Subcutaneous abdominal adipose tissue (tissue), 5 donors: ENCODE results near the gene VPS13D.

Experiments used
- H3K27ac ChIP-seq: one replicate; pipeline ENCODE4 v1.7.0; 2013; ENCODE audit warnings: low read depth, mild to moderate bottlenecking, inconsistent platforms, low read length, moderate library complexity
- H3K27me3 ChIP-seq, 5 donors: one replicate each; pipeline ENCODE4 v1.7.0; 2013; ENCODE audit warnings: low read length in 5 of 5, inconsistent platforms in 1 of 5; ENCODE audit not compliant: control insufficient read depth in 5 of 5, insufficient read depth in 4 of 5
- H3K36me3 ChIP-seq, 5 donors: one replicate each; pipeline ENCODE4 v1.7.0; 2013; ENCODE audit warnings: low read length in 5 of 5; ENCODE audit not compliant: control insufficient read depth in 5 of 5, insufficient read depth in 5 of 5
- H3K4me1 ChIP-seq, 5 donors: one replicate each; pipeline ENCODE4 v1.7.0; 2013; ENCODE audit warnings: low read length in 5 of 5, mild to moderate bottlenecking in 3 of 5, moderate library complexity in 1 of 5; ENCODE audit not compliant: control insufficient read depth in 5 of 5, insufficient read depth in 5 of 5
- H3K4me3 ChIP-seq, 5 donors: one replicate each; pipeline ENCODE4 v1.7.0; 2013; ENCODE audit warnings: low read length in 5 of 5, low read depth in 1 of 5
- H3K9ac ChIP-seq, 5 donors: one replicate each; pipeline ENCODE4 v1.7.0; 2013; ENCODE audit warnings: low read length in 5 of 5, mild to moderate bottlenecking in 4 of 5, moderate library complexity in 3 of 5
- H3K9me3 ChIP-seq, 5 donors: one replicate each; pipeline ENCODE4 v1.7.0; 2013; ENCODE audit warnings: low read length in 5 of 5; ENCODE audit not compliant: control insufficient read depth in 5 of 5
- donor health status: healthy.
- donor health status: healthy.
- donor health status: healthy.
- donor health status: healthy.
- donor health status: healthy.

Gene VPS13D

DNA sequence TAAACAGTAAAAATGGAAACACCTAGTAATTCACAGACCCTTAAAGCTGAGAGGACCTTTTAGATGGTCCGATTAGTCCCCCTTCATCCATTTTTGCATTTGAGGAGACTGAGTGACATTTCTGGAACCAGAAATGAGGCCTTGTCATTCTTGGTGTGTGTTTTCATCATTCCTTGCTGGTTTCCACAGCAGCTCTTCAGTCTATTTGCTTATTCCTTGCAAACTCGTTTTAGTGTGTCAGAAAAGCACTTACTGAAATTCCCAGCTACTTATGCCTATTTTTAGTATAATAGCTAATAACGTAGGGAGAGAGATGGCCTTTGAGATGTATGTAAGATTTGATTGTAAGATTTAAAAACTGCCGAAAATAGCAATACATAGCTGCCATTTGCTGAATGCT is 70.9 kb downstream of the VPS13D start:
- H3K27ac ChIP-seq = no peak overlapping the region
- no peak overlapping the region for H3K9ac ChIP-seq
- H3K27me3 ChIP-seq = no peaks in the 10 kb centered on the region
- no peak overlapping the region for H3K4me3 ChIP-seq
- H3K9me3 ChIP-seq = no peaks in the 10 kb centered on the region
- peaks cover 45 to 79% (median 51%) of the 10 kb centered on the region in 5 donors for H3K36me3 ChIP-seq
- H3K4me1 ChIP-seq = peaks cover 0 to 5% (median 0%) of the 10 kb centered on the region in 5 donors

DNA sequence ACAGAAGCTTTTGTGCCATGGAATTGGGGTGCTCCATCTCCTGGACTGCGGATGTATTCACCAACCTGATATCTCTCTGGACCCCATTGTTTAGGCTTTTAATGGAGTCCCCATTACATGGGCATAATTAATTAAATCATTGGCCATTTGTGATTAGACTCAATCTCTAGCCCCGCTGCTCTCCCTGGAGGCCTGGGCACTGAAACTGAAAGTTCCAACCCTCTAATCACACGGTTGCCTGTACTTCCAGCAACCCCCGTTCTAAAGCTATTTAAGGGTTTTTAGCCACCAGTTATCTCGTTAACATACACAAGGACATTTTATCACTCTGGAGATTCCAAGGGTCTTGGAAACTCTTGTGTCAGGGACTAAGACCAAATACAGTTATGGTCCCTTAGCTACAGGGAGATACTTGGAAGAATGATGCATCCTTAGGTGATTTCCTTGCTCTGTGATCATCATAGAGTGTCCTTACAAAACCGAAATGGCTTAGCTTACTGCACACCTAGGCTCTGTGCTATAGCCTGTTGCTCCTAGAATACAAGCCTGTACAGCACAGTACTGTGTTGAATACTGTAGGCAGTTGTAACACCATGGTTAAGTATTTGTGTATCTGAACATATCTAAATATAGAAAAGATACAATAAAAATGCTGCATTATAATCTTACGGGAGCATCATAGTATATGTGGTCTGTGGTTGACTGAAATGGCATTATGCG is 71.8 kb downstream of the VPS13D start:
- Histone ChIP-seq H3K4me3 (no peak overlapping the region), H3K4me1 (peaks cover 0 to 5% (median 0%) of the 10 kb centered on the region in 5 donors), H3K36me3 (peaks cover 41 to 77% (median 53%) of the 10 kb centered on the region in 5 donors), H3K9ac (no peak overlapping the region), H3K9me3 (no peaks in the 10 kb centered on the region), H3K27me3 (no peaks in the 10 kb centered on the region), H3K27ac (no peak overlapping the region)

GRCh38 chr1:12302798-12303447 is 73.1 kb downstream of the VPS13D start:
- Histone ChIP-seq H3K9me3 (no peaks in the 10 kb centered on the region), H3K36me3 (peaks cover 29 to 82% (median 62%) of the 10 kb centered on the region in 5 donors), H3K4me1 (peaks cover 0 to 5% (median 0%) of the 10 kb centered on the region in 5 donors), H3K27me3 (no peaks in the 10 kb centered on the region), H3K9ac (no peak overlapping the region), H3K27ac (no peak overlapping the region), H3K4me3 (no peak overlapping the region)

- no peaks in the 10 kb centered on the region for H3K9me3 ChIP-seq
- peaks cover 0 to 7% (median 0%) of the 10 kb centered on the region in 5 donors for H3K4me1 ChIP-seq
- no peak overlapping the region for H3K9ac ChIP-seq
- H3K36me3 ChIP-seq = peaks cover 25 to 88% (median 62%) of the 10 kb centered on the region in 5 donors
- no peak overlapping the region for H3K27ac ChIP-seq
- no peaks in the 10 kb centered on the region for H3K27me3 ChIP-seq
- H3K4me3 ChIP-seq = no peak overlapping the region
Observed at GRCh38 chr1:12305377-12305776, 75.5 kb downstream of the VPS13D start.

DNA sequence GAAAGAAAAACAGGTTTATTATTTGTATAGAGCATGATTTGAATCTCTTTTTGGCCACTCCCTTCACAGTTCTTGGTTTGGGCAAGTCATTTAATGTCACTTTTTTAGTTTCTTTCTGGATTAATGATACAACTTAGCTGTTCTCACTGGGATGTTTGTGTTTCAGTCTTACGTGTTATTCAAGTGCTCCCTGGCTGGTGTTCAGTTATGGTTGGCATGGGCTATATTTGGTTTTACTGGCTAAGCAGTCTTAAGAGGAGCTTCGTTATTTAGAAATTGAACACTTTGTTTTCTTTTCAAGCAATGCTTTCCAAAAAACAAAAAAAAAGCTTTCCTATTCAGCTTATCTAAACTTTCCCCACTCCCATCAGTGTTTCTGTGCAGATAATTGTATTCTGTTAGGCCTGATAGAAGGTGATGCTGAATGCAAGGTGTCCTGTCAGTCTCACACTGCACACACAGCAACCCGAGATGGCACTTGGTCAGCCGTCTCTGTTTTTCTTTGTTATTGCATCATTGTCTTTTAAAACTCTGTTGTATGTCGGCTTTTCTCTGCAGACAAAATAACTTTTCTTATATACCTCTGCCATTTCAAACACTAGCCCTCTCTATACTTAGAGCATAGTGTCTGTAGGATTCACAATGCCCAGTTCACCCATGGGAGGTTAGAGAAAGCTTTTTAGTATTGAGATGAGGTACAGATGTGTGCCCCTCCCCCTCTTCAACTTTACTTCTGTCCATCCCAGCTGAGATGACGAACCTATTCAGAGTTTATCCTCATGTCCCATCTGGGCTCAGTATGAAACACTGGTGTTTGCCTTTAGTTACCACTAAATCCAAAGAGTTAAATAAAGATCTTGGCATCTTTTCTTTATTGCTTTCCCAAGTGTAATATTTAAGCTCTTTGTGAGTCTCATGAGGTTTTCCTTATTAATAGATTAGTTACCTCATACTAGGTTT is 80.2 kb downstream of the VPS13D start:
- Histone ChIP-seq H3K27me3 (no peaks in the 10 kb centered on the region), H3K27ac (no peak overlapping the region), H3K4me3 (no peak overlapping the region), H3K9ac (peak overlapping the region in 1 of 5 donors; percentile 22), H3K9me3 (no peaks in the 10 kb centered on the region), H3K4me1 (peaks cover 0 to 15% (median 10%) of the 10 kb centered on the region in 5 donors), H3K36me3 (peaks cover 21 to 84% (median 59%) of the 10 kb centered on the region in 5 donors)

DNA sequence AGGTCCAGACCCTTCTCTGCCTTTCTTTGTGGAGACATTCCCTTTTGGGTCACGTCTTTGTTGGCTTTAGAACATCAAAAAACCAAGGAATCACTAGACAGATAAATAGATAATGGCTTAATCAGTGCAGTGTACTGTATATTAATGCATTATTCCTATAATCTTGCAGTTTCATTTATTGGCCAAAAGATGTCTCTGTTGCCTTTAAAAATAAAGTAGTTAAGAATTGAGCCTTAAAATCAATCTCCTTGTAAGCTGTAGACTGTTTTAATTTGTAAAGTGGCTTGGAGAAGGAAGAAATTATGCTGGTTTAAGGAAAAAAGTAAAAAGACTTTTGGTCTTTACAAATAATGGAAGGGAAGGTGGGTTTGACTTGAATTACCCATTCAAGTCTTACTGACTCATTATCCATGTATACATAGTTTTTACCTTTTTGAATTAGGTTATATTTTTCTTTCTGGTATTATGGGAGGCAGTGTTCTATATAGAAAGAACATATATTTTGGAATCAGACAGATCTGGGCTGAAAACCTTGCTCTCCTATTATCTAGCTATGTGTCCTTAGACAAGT is 84.6 kb downstream of the VPS13D start:
- Histone ChIP-seq H3K27ac (peak overlapping the region; percentile 94), H3K36me3 (peaks cover 26 to 65% (median 43%) of the 10 kb centered on the region in 5 donors), H3K9me3 (no peaks in the 10 kb centered on the region), H3K27me3 (no peaks in the 10 kb centered on the region), H3K4me1 (peaks cover 2 to 31% (median 25%) of the 10 kb centered on the region in 5 donors), H3K9ac (peak overlapping the region in 4 of 5 donors; percentile 27 to 64 (median 48)), H3K4me3 (no peak overlapping the region)

- H3K9me3 ChIP-seq = no peaks in the 10 kb centered on the region
- peaks cover 2 to 33% (median 27%) of the 10 kb centered on the region in 5 donors for H3K4me1 ChIP-seq
- H3K36me3 ChIP-seq = peaks cover 28 to 66% (median 50%) of the 10 kb centered on the region in 5 donors
- H3K9ac ChIP-seq = peak overlapping the region; percentile 27 to 64 (median 47)
- H3K27me3 ChIP-seq = no peaks in the 10 kb centered on the region
- peak overlapping the region; percentile 94 for H3K27ac ChIP-seq
- H3K4me3 ChIP-seq = no peak overlapping the region
Observed at GRCh38 chr1:12315146-12315545, 85.3 kb downstream of the VPS13D start.

GRCh38 chr1:12316331-12316730 is 86.5 kb downstream of the VPS13D start:
- Histone ChIP-seq H3K27me3 (no peaks in the 10 kb centered on the region), H3K9me3 (no peaks in the 10 kb centered on the region), H3K4me3 (no peak overlapping the region), H3K9ac (peak overlapping the region in 3 of 5 donors; percentile 5 to 85 (median 61)), H3K4me1 (peaks cover 2 to 38% (median 30%) of the 10 kb centered on the region in 5 donors), H3K36me3 (peaks cover 31 to 59% (median 48%) of the 10 kb centered on the region in 5 donors), H3K27ac (peak overlapping the region; percentile 94)

- H3K27me3 ChIP-seq = no peaks in the 10 kb centered on the region
- no peaks in the 10 kb centered on the region for H3K9me3 ChIP-seq
- peaks cover under 1 to 29% (median 22%) of the 10 kb centered on the region in 5 donors for H3K4me1 ChIP-seq
- H3K4me3 ChIP-seq = no peak overlapping the region
- no peak overlapping the region for H3K9ac ChIP-seq
- no peak overlapping the region for H3K27ac ChIP-seq
- peaks cover 18 to 61% (median 43%) of the 10 kb centered on the region in 5 donors for H3K36me3 ChIP-seq
Observed at GRCh38 chr1:12320486-12320885, 90.7 kb downstream of the VPS13D start.
